SK-N-SH (cell line): ENCODE measurements around the gene EGLN3. TPM values are rescaled to one million over a fixed set of nuclear protein-coding genes. Genes with fewer than 3 reads are reported as not detected.

ENCODE experiments used
- CTCF ChIA-PET: fragments of 300-600, 350-600 bp; formaldehyde crosslinking; extraction: SDS; loops from one replicate; lab custom pipeline; 2021; lab: Yijun Ruan, JAX
- POLR2A ChIA-PET: fragments of 350-600 bp; sonication (Branson Sonifier 250); formaldehyde crosslinking; extraction: SDS; loops from one replicate; lab custom pipeline; 2020; ENCODE audit warnings: antibody characterized with exemption, inconsistent platforms; lab: Yijun Ruan, JAX
- DNase-seq: peaks from one replicate; pipeline ENCODE4 v3.0.0; 2012
- H2AFZ ChIP-seq: fragments of 200-600 bp; sonication (generic); 2 replicates; pipeline ENCODE4 v1.8.1; 2016; ENCODE audit warnings: antibody characterized with exemption, mild to moderate bottlenecking, low read depth
- H3F3A ChIP-seq: fragments of 200-600 bp; sonication (generic); replicated peaks from 2 replicates; pipeline ENCODE3; 2016; ENCODE audit warnings: antibody characterized with exemption, mild to moderate bottlenecking; ENCODE audit not compliant: insufficient read depth
- H3K27ac ChIP-seq, 2 experiments: fragments of 200-500 bp in 1 of 2; fragments of 200-600 bp in 1 of 2; sonication (Bioruptor generic) in 1 of 2; sonication (generic), shearing (Covaris generic) in 1 of 2; 2 replicates each; pipeline versions ENCODE4 v1.5.1 to v1.6.1; 2014 to 2016; ENCODE audit warnings: low read depth in 2 of 2, inconsistent platforms in 1 of 2, low read length in 1 of 2, mild to moderate bottlenecking in 1 of 2, mixed read lengths in 1 of 2
- H3K27me3 ChIP-seq: fragments of 200-600 bp; sonication (generic), shearing (Covaris generic); 2 replicates; pipeline ENCODE4 v1.6.1; 2016; ENCODE audit warnings: mixed run types; ENCODE audit not compliant: insufficient read depth
- H3K36me3 ChIP-seq, 2 experiments: fragments of 200-500 bp in 1 of 2; fragments of 200-600 bp in 1 of 2; sonication (Bioruptor generic) in 1 of 2; sonication (generic) in 1 of 2; replicated peaks in 1 of 2; 2 replicates each; pipeline versions ENCODE3 to v1.5.1; 2014 to 2016; ENCODE audit warnings: low read length in 1 of 2, mild to moderate bottlenecking in 1 of 2; ENCODE audit not compliant: insufficient read depth in 2 of 2, control insufficient read depth in 1 of 2
- H3K4me1 ChIP-seq, 2 experiments: fragments of 200-500 bp in 1 of 2; fragments of 200-600 bp in 1 of 2; sonication (Bioruptor generic) in 1 of 2; sonication (generic), shearing (Covaris generic) in 1 of 2; 2 replicates each; pipeline versions ENCODE4 v1.5.1 to v1.6.1; 2014 to 2016; ENCODE audit warnings: low read depth in 1 of 2, low read length in 1 of 2, mixed run types in 1 of 2; ENCODE audit not compliant: insufficient read depth in 2 of 2, control insufficient read depth in 1 of 2
- H3K4me2 ChIP-seq: fragments of 200-600 bp; sonication (generic), shearing (Covaris generic); 2 replicates; pipeline ENCODE4 v1.6.1; 2017; ENCODE audit warnings: mixed run types
- H3K4me3 ChIP-seq, 2 experiments: fragments of 200-500 bp in 1 of 2; fragments of 200-600 bp in 1 of 2; sonication (Bioruptor generic) in 1 of 2; sonication (generic), shearing (Covaris generic) in 1 of 2; 2 replicates each; pipeline versions ENCODE4 v1.5.1 to v1.8.1; 2014 to 2016; ENCODE audit warnings: low read depth in 2 of 2, inconsistent platforms in 1 of 2, low read length in 1 of 2, mild to moderate bottlenecking in 1 of 2, mixed read lengths in 1 of 2, moderate library complexity in 1 of 2
- H3K79me2 ChIP-seq: fragments of 200-600 bp; sonication (generic); 2 replicates; pipeline ENCODE4 v1.8.1; 2017; ENCODE audit warnings: mild to moderate bottlenecking; ENCODE audit not compliant: insufficient read depth
- H3K9ac ChIP-seq: fragments of 200-600 bp; sonication (generic); 2 replicates; pipeline ENCODE4 v1.6.1; 2017; ENCODE audit warnings: mixed run types
- H3K9me2 ChIP-seq: fragments of 200-600 bp; sonication (generic); 2 replicates; pipeline ENCODE4 v1.6.1; 2017; ENCODE audit warnings: mixed run types
- H3K9me3 ChIP-seq: fragments of 200-600 bp; sonication (generic); 2 replicates; pipeline ENCODE4 v1.6.1; 2017; ENCODE audit warnings: mixed run types, mild to moderate bottlenecking, moderate library complexity
- H4K20me1 ChIP-seq: fragments of 200-600 bp; sonication (generic); 2 replicates; pipeline ENCODE4 v1.6.1; 2017; ENCODE audit warnings: mild to moderate bottlenecking, mixed run types; ENCODE audit not compliant: insufficient read depth
- CHD2 ChIP-seq: fragments of 150-350 bp; IDR thresholded peaks from 2 replicates; pipeline ENCODE4 v1.6.1; 2018; ENCODE audit warnings: low read length; ENCODE audit not compliant: partially characterized antibody
- CTCF ChIP-seq: fragments of 200-600 bp; sonication (generic); IDR thresholded peaks from 2 replicates; pipeline ENCODE4 v1.6.1; 2017; ENCODE audit warnings: antibody characterized with exemption, mild to moderate bottlenecking, moderate library complexity
- EP300 ChIP-seq, 2 experiments: IDR thresholded peaks; 2 replicates each; pipeline versions ENCODE4 v1.4.0 to v1.6.1; 2012; ENCODE audit warnings: borderline replicate concordance in 1 of 2, low read depth in 1 of 2, low read length in 1 of 2
- FOXM1 ChIP-seq: IDR thresholded peaks from 2 replicates; pipeline ENCODE4 v1.4.0; 2012; ENCODE audit warnings: low read depth, mild to moderate bottlenecking
- MAX ChIP-seq: IDR thresholded peaks from 2 replicates; pipeline ENCODE4 v1.4.0; 2012; ENCODE audit warnings: low read depth
- MXI1 ChIP-seq: IDR thresholded peaks from 2 replicates; pipeline ENCODE4 v1.6.1; 2012; ENCODE audit warnings: mild to moderate bottlenecking, low read depth, low read length, improper control_type of control experiment
- POLR2AphosphoS5 ChIP-seq: IDR thresholded peaks from 2 replicates; pipeline ENCODE4 v1.6.1; 2012; ENCODE audit warnings: low read depth, low read length
- RAD21 ChIP-seq: IDR thresholded peaks from 2 replicates; pipeline ENCODE4 v1.6.1; 2012; ENCODE audit warnings: mild to moderate bottlenecking, low read length
- RFX5 ChIP-seq: IDR thresholded peaks from 2 replicates; pipeline ENCODE4 v1.6.1; 2012; ENCODE audit warnings: mild to moderate bottlenecking, improper control_type of control experiment, low read length
- TAF1 ChIP-seq: IDR thresholded peaks from 2 replicates; pipeline ENCODE4 v1.6.1; 2012; ENCODE audit warnings: low read depth, mild to moderate bottlenecking, low read length, moderate library complexity, borderline replicate concordance
- TEAD4 ChIP-seq: IDR thresholded peaks from 2 replicates; pipeline ENCODE4 v1.4.0; 2012; ENCODE audit warnings: mild to moderate bottlenecking, borderline replicate concordance; ENCODE audit not compliant: insufficient read depth
- USF1 ChIP-seq: IDR thresholded peaks from 2 replicates; pipeline ENCODE4 v1.4.0; 2012; ENCODE audit warnings: low read depth, borderline replicate concordance
- YY1 ChIP-seq: IDR thresholded peaks from 2 replicates; pipeline ENCODE4 v1.4.0; 2012; ENCODE audit warnings: low read depth, mild to moderate bottlenecking
- WGBS: methylation state at CpG from one replicate; pipeline ENCODE4 v1.1.6; 2017; ENCODE audit warnings: low lambda C conversion rate; 5-methylcytosine and 5-hydroxymethylcytosine counted together
- polyA plus RNA-seq, 3 experiments: library from polyadenylated mRNA; depleted of rRNA; stranded (reverse); fragments of >200 nt; gene quantifications; 2 replicates each; pipeline ENCODE4 v1.2.3, GENCODE V29; 2012
- TF ChIP-seq, protein P1 (sequence below): IDR thresholded peaks from 2 replicates; pipeline ENCODE4 v1.4.0; 2012; ENCODE audit warnings: low read depth, borderline replicate concordance
- TF ChIP-seq, protein P2 (sequence below): IDR thresholded peaks from 2 replicates; pipeline ENCODE4; 2012

The EGLN3 gene
- polyA plus RNA-seq, 1 of the 3 experiments (the other 2 are of a cell fraction), result 0.31 TPM

DNA sequence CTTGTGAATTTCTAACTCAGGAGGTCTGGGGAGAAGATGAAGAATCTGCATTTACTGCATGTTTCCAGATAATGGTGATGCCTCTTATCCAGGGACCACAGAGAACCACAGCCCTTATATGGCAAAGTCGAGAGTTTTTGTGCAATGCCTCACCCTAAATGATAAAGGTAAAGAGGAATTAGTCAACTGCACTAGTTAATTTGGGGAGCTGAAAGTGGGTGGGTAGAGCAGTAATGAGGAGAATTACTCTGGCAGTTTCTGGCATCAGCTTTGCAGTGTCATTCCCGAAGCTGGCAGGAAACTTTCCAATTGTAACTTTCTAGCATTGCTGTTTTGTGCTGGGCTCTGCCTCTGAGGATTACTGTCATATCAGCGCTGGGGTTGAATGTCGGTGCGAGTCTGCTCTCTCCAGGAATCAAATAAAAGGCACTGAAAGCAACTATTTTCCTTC, 10.3 kb downstream of the EGLN3 start:
- no peaks in the 10 kb centered on the region for H3K9me2 ChIP-seq
- WGBS, result 54% methylated on average over 5 of the region's 5 CpGs
- H3K27ac ChIP-seq, result no peak overlapping the region
- no peaks in the 10 kb centered on the region for H4K20me1 ChIP-seq
- H3K4me3 ChIP-seq, result no peak overlapping the region
- H2AFZ ChIP-seq, result no peak overlapping the region
- H3K36me3 ChIP-seq, result no peaks in the 10 kb centered on the region
- H3K79me2 ChIP-seq, result no peaks in the 10 kb centered on the region
- ChIA-PET CTCF (interaction anchor here (0.7 to 1.7 kb wide), 2 partner anchors 11 to 51 kb away, joined by 3 to 4 read pairs; no protein-coding TSS in a partner anchor), POLR2A (no interaction called here)
- no peak overlapping the region for H3K9ac ChIP-seq
- no peaks in the 10 kb centered on the region for H3K9me3 ChIP-seq
- no peak for DNase-seq
- no peaks in the 10 kb centered on the region for H3F3A ChIP-seq
- TF ChIP-seq CHD2 (no peak), FOXM1 (no peak), USF1 (no peak), YY1 (no peak), RAD21 (no peak), TEAD4 (no peak), CTCF (no peak), POLR2AphosphoS5 (no peak), MAX (no peak)
- TF ChIP-seq, protein P1, sequence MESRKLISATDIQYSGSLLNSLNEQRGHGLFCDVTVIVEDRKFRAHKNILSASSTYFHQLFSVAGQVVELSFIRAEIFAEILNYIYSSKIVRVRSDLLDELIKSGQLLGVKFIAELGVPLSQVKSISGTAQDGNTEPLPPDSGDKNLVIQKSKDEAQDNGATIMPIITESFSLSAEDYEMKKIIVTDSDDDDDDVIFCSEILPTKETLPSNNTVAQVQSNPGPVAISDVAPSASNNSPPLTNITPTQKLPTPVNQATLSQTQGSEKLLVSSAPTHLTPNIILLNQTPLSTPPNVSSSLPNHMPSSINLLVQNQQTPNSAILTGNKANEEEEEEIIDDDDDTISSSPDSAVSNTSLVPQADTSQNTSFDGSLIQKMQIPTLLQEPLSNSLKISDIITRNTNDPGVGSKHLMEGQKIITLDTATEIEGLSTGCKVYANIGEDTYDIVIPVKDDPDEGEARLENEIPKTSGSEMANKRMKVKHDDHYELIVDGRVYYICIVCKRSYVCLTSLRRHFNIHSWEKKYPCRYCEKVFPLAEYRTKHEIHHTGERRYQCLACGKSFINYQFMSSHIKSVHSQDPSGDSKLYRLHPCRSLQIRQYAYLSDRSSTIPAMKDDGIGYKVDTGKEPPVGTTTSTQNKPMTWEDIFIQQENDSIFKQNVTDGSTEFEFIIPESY, result no peak
- TF ChIP-seq, all 33 proteins: peak for 0
- Histone ChIP-seq H3K4me1 (peaks cover 0 to 21% of the 10 kb centered on the region in 2 experiments; a peak in 2 of 4 replicates), H3K27me3 (no peaks in the 10 kb centered on the region), H3K4me2 (no peak overlapping the region)

DNA sequence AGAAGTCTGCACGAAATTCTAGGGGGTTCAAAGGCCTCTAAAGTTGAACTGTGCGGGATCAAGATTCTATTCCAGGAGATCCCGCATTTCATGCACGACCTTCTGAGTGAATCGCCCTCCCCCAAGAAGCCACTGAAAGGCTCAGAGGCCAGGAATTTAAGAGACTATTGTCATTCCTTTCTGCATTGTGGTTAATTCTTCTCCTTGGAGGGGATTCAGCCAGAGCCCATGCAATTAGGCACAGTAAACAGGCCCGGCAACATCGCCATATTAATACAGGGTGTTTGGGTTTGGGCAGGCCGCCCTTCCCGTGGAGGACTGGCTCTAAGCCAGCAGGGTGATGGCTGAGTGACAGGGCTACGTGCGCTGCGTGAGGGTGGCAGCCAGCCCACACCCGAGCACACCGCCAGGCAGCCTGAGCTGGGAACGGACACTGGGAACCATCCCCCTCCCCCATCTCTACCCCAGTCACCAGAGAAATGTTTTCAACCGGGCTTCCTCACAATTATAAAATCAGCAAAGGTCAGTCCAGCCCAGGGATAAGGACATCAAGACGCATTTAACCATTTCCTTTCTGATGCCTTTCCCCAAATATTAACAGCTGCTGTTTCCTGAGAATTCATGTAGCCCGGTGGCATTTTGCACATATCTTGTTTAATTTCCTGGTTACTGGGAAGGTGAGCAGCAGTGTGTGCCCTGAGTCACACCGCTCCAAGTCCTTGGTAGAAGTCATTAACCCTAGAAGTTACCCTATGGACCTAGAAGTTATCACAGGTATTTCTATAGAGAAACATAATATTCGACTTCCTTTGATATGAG, 12.5 kb downstream of the EGLN3 start:
- CTCF ChIA-PET, result interaction anchor here (0.6 to 1.2 kb wide), 4 partner anchors 98 to 1701 kb away, joined by 3 read pairs; no protein-coding TSS in a partner anchor
- no peaks in the 10 kb centered on the region for H4K20me1 ChIP-seq
- no peaks in the 10 kb centered on the region for H3K36me3 ChIP-seq
- H3K9me2 ChIP-seq, result no peaks in the 10 kb centered on the region
- peaks cover 0 to 21% of the 10 kb centered on the region in 2 experiments; a peak in 3 of 4 replicates for H3K4me1 ChIP-seq
- H3K9me3 ChIP-seq, result no peaks in the 10 kb centered on the region
- no peaks in the 10 kb centered on the region for H3K79me2 ChIP-seq
- POLR2A ChIA-PET, result interaction anchor here (1.2 kb wide), 1 partner anchor 12 kb away, joined by 3 read pairs; the partner anchor contains the start of gene EGLN3
- no peaks in the 10 kb centered on the region for H3K27me3 ChIP-seq
- TF ChIP-seq, protein P2, sequence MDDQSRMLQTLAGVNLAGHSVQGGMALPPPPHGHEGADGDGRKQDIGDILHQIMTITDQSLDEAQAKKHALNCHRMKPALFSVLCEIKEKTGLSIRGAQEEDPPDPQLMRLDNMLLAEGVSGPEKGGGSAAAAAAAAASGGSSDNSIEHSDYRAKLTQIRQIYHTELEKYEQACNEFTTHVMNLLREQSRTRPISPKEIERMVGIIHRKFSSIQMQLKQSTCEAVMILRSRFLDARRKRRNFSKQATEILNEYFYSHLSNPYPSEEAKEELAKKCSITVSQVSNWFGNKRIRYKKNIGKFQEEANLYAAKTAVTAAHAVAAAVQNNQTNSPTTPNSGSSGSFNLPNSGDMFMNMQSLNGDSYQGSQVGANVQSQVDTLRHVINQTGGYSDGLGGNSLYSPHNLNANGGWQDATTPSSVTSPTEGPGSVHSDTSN, result no peak
- TF ChIP-seq EP300 (IDR thresholded peaks at IDR 0.05; ENCODE audit: borderline replicate concordance in 1 of 2, low read depth in 1 of 2, low read length in 1 of 2), result peak in 1 of 2 experiments; percentile 31; a peak in 1 of 4 replicates
- TF ChIP-seq CTCF, result no peak
- 0 out of 2 replicates have a peak, but pooled peaks have one; percentile 46 for TF ChIP-seq MXI1
- no peak for TF ChIP-seq TAF1
- TF ChIP-seq RFX5, result no peak
- peak; percentile 55 for TF ChIP-seq CHD2
- H3K9ac ChIP-seq, result no peak overlapping the region
- H3K4me3 ChIP-seq, result no peak overlapping the region; a peak in 1 of 4 replicates
- no peaks in the 10 kb centered on the region for H3F3A ChIP-seq
- H3K27ac ChIP-seq, result peak overlapping the region in 1 of 2 experiments; percentile 53; a peak in 1 of 4 replicates
- WGBS, result 45% methylated on average over 15 of the region's 20 CpGs
- no peak overlapping the region for H3K4me2 ChIP-seq
- H2AFZ ChIP-seq, result no peak overlapping the region
- DNase-seq, result peak; percentile 84
